ENCODE results near the gene RBM17. TPM values are rescaled to one million over a fixed set of nuclear protein-coding genes. Genes with fewer than 3 reads are reported as not detected.

RBM17 gene
- total and polyA plus RNA-seq, 2 of the 13 experiments (the other 11 are each of a cell fraction or from before 2014, with no cell fraction given): 30.7 to 77.5 TPM

GRCh38 chr10:6048281-6049030, 40.4 kb upstream of the RBM17 start:
- ChIA-PET POLR2A (no interaction called here), CTCF (ENCODE audit: low intra/inter-chr PET ratio, low total read pairs) (no interaction called here)
- DNase-seq (ENCODE audit: low spot score) (no peak), FAIRE-seq (no peak), ATAC-seq (no peak)
- H3K9me3 ChIP-seq (ENCODE audit: low read length): no peaks in the 10 kb centered on the region
- no peak overlapping the region for H3K9ac ChIP-seq (ENCODE audit: insufficient read depth, low read depth, low read length)
- H3K27me3 ChIP-seq (ENCODE audit: control insufficient read depth in 1 of 2, insufficient read depth in 2 of 2, low read length in 2 of 2): peaks cover 1 to 12% of the 10 kb centered on the region in 2 experiments; a peak in 2 of 5 replicates
- no peak overlapping the region for H2AFZ ChIP-seq (ENCODE audit: low read length)
- intact Hi-C loops (cut with micrococcal nuclease; ENCODE audit: unreplicated experiment): no loop called here
- no peaks in the 10 kb centered on the region for H4K20me1 ChIP-seq (ENCODE audit: insufficient read depth, low read length)
- no peak overlapping the region for H3K4me3 ChIP-seq (replicated peaks in 1 of 3; ENCODE audit: insufficient read depth in 1 of 3, low read depth in 2 of 3, low read length in 3 of 3)
- 68% methylated on average over 7 of the region's 7 CpGs for WGBS (ENCODE audit: low lambda C conversion rate)
- peaks cover 18% of the 10 kb centered on the region for H3K4me1 ChIP-seq (ENCODE audit: insufficient read depth, low read length)
- H3K36me3 ChIP-seq (replicated peaks in 1 of 2; ENCODE audit: control insufficient read depth in 1 of 2, insufficient read depth in 2 of 2, low read length in 2 of 2): no peaks in the 10 kb centered on the region
- in situ Hi-C loops (cut with HindIII; ENCODE audit: extremely low pct_ligation_motif_present, low pct_unique_long_range_greater_than_20kb): no loop called here
- H3K79me2 ChIP-seq (ENCODE audit: insufficient read depth, low read length): no peaks in the 10 kb centered on the region
- no peak overlapping the region for H3K27ac ChIP-seq (ENCODE audit: extremely low read length, insufficient read depth, low read length)
- BruUV-seq (replicated peaks): no TSS peak
- no peak overlapping the region for H3K4me2 ChIP-seq (ENCODE audit: low read depth, low read length)
- TF ChIP-seq ZNF616 (CRISPR knock-in tag; IDR thresholded peaks at IDR 0.05; ENCODE audit: low read depth) (no peak), KLF13 (CRISPR knock-in tag; IDR thresholded peaks at IDR 0.05) (no peak), KLF12 (CRISPR knock-in tag; IDR thresholded peaks at IDR 0.05; ENCODE audit: borderline replicate concordance) (no peak), WIZ (CRISPR knock-in tag; IDR thresholded peaks at IDR 0.05) (no peak), TMF1 (CRISPR knock-in tag; IDR thresholded peaks at IDR 0.05; ENCODE audit: low read depth) (no peak), GLI4 (CRISPR knock-in tag; IDR thresholded peaks at IDR 0.05; ENCODE audit: borderline replicate concordance) (no peak), DRAP1 (CRISPR knock-in tag; IDR thresholded peaks at IDR 0.05) (no peak)

- ChIA-PET POLR2A (no interaction called here), CTCF (ENCODE audit: low intra/inter-chr PET ratio, low total read pairs) (no interaction called here)
- in situ Hi-C loops (cut with HindIII; ENCODE audit: extremely low pct_ligation_motif_present, low pct_unique_long_range_greater_than_20kb): no loop called here
- no peaks in the 10 kb centered on the region for H4K20me1 ChIP-seq (ENCODE audit: insufficient read depth, low read length)
- H3K4me2 ChIP-seq (ENCODE audit: low read depth, low read length): no peak overlapping the region
- H3K4me1 ChIP-seq (ENCODE audit: insufficient read depth, low read length): peaks cover 23% of the 10 kb centered on the region
- H3K9ac ChIP-seq (ENCODE audit: insufficient read depth, low read depth, low read length): no peak overlapping the region
- no peak overlapping the region for H3K27ac ChIP-seq (ENCODE audit: extremely low read length, insufficient read depth, low read length)
- peaks cover 1 to 12% of the 10 kb centered on the region in 2 experiments; a peak in 2 of 5 replicates for H3K27me3 ChIP-seq (ENCODE audit: control insufficient read depth in 1 of 2, insufficient read depth in 2 of 2, low read length in 2 of 2)
- no peaks in the 10 kb centered on the region for H3K79me2 ChIP-seq (ENCODE audit: insufficient read depth, low read length)
- H3K4me3 ChIP-seq (replicated peaks in 1 of 3; ENCODE audit: insufficient read depth in 1 of 3, low read depth in 2 of 3, low read length in 3 of 3): no peak overlapping the region
- no peaks in the 10 kb centered on the region for H3K9me3 ChIP-seq (ENCODE audit: low read length)
- WGBS (ENCODE audit: low lambda C conversion rate): 22% methylated on average over 2 of the region's 2 CpGs
- no peak for ATAC-seq
- no peak for FAIRE-seq
- no peak for DNase-seq (ENCODE audit: low spot score)
- no peaks in the 10 kb centered on the region for H3K36me3 ChIP-seq (replicated peaks in 1 of 2; ENCODE audit: control insufficient read depth in 1 of 2, insufficient read depth in 2 of 2, low read length in 2 of 2)
- no TSS peak for BruUV-seq (replicated peaks)
- intact Hi-C loops (cut with micrococcal nuclease; ENCODE audit: unreplicated experiment): no loop called here
- no peak overlapping the region for H2AFZ ChIP-seq (ENCODE audit: low read length)
- TF ChIP-seq ZNF777 (CRISPR knock-in tag; IDR thresholded peaks at IDR 0.05): no peak
- TF ChIP-seq ZNF773 (CRISPR knock-in tag; IDR thresholded peaks at IDR 0.05; ENCODE audit: borderline replicate concordance): no peak
- TF ChIP-seq DMTF1 (CRISPR knock-in tag; IDR thresholded peaks at IDR 0.05): no peak
- TF ChIP-seq GTF2F1 (IDR thresholded peaks at IDR 0.05; ENCODE audit: low read length): no peak
- no peak for TF ChIP-seq RFXAP (CRISPR knock-in tag; IDR thresholded peaks at IDR 0.05; ENCODE audit: borderline replicate concordance)
- TF ChIP-seq SMARCE1 (IDR thresholded peaks at IDR 0.05; ENCODE audit: borderline replicate concordance): no peak
- TF ChIP-seq KAT7 (CRISPR knock-in tag; IDR thresholded peaks at IDR 0.05; ENCODE audit: borderline replicate concordance): no peak
- TF ChIP-seq FOXP1 (IDR thresholded peaks at IDR 0.05): no peak
- TF ChIP-seq FOXP1 (CRISPR knock-in tag; IDR thresholded peaks at IDR 0.05): no peak
- no peak for TF ChIP-seq KDM5A (IDR thresholded peaks at IDR 0.05; ENCODE audit: borderline replicate concordance, low read length)
- TF ChIP-seq ZNF720 (CRISPR knock-in tag; IDR thresholded peaks at IDR 0.05): no peak
- no peak for TF ChIP-seq ZNF543 (CRISPR knock-in tag; IDR thresholded peaks at IDR 0.05)
- TF ChIP-seq ZSCAN22 (CRISPR knock-in tag; IDR thresholded peaks at IDR 0.05): no peak
Observed at GRCh38 chr10:6049031-6049400, 39.8 kb upstream of the RBM17 start.

Data from HepG2 (cell line).